Mononuclear cell (primary cell): ENCODE measurements around the gene RUNX3. TPM values are rescaled to one million over a fixed set of nuclear protein-coding genes. Genes with fewer than 3 reads are reported as not detected.

Source experiments
- H3K27me3 ChIP-seq: 2 replicates; pipeline ENCODE4 v1.6.0; 2011; ENCODE audit warnings: low read length, control low read depth; ENCODE audit not compliant: insufficient read depth
- H3K4me1 ChIP-seq: 2 replicates; pipeline ENCODE4 v1.5.1; 2011; ENCODE audit warnings: mild to moderate bottlenecking, low read length, control low read depth; ENCODE audit not compliant: insufficient read depth
- H3K4me3 ChIP-seq: 2 replicates; pipeline ENCODE4 v1.5.1; 2011; ENCODE audit warnings: mild to moderate bottlenecking, low read length, moderate library complexity
- H3K9me3 ChIP-seq: 2 replicates; pipeline ENCODE4 v1.5.1; 2011; ENCODE audit warnings: low read depth, mild to moderate bottlenecking, control low read depth, low read length
- total RNA-seq: library from RNA; depleted of rRNA; stranded (reverse); fragments of >200 nt; gene quantifications from one replicate; pipeline ENCODE4 v1.2.3, GENCODE V29; 2012

Gene RUNX3
- total RNA-seq, 1 donor = 76.4 TPM

DNA sequence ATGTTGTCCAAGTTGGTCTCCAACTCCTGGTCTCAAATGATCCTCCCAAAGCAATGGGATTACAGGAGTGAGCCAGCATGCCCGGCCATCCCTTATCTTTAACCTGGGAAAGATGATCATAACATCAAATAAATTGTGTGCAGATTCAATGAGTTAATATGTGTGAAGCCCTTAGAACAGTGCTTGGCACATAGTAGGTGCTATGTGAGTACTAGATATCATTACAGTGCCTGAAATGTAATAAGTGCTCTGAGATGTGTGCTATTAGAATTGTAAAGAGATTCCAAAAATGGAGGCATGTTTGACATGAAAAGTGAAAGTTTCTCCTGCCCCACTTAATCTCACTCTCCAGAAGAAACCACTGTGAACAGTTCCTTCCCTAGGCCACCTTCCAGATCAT is 71.8 kb downstream of the RUNX3 start:
- H3K4me1 ChIP-seq = peaks cover 14% of the 10 kb centered on the region
- H3K9me3 ChIP-seq = no peaks in the 10 kb centered on the region
- H3K27me3 ChIP-seq = no peaks in the 10 kb centered on the region
- no peak overlapping the region for H3K4me3 ChIP-seq

GRCh38 chr1:24857507-24858133 is 72.5 kb downstream of the RUNX3 start:
- Histone ChIP-seq H3K27me3 (no peaks in the 10 kb centered on the region), H3K9me3 (no peaks in the 10 kb centered on the region), H3K4me3 (no peak overlapping the region), H3K4me1 (peaks cover 12% of the 10 kb centered on the region)

DNA sequence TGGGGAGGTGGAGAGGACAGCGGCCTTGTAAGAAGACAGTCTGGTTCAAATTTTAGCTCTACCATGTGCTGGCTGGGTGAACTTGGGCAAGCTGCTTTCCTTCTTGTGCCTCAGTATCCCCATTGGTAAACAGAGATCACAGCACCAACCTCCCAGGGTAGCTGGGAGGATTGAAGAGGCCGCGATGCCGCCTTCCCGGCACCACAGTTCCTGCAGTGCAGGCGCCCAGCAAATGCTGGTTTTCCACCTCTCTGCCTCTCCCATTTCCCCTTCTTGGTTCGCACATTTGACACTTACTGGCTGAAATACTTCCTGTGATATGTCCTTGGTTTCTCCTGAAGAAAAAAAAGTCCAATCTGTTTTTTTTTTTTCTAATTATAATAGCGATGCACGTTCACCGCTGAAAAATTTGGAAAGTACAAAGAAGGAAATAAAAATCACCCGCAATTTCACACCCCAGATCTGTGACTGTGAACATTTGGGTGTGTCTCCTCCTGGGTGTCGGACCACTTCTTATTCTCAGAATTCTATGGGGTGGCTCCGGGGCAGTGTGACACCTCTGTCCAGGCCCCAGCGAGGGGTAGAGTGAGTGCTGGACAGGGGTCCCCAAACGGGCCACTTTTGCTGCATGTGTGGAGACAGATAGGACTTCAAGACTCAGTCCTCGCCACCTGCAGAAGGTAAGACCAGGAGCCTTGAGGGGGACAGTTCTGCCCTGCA is 73.1 kb downstream of the RUNX3 start:
- Histone ChIP-seq H3K4me1 (peaks cover 12% of the 10 kb centered on the region), H3K9me3 (no peaks in the 10 kb centered on the region), H3K27me3 (no peaks in the 10 kb centered on the region), H3K4me3 (no peak overlapping the region)

DNA sequence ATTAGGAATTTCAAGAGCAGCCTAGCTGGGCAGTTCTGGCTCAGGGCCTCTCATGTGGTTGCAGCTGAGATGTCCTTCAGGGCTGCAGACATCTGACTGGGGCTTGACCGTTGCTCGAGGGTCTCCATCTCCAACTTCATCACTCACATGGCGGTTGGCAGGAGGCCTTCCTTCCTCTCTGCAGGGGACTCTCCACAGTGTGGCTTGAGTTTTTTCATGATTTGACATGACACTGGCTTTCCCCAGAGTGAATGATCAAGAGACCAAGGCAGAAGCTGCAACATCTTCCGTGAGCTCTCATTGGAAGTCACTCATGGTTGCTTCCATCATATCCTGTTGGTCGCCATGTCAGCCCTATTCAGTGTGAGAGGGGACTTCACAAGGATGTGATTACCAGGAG is 74.6 kb downstream of the RUNX3 start:
- Histone ChIP-seq H3K4me3 (no peak overlapping the region), H3K27me3 (no peaks in the 10 kb centered on the region), H3K4me1 (peaks cover 12% of the 10 kb centered on the region), H3K9me3 (no peaks in the 10 kb centered on the region)

DNA sequence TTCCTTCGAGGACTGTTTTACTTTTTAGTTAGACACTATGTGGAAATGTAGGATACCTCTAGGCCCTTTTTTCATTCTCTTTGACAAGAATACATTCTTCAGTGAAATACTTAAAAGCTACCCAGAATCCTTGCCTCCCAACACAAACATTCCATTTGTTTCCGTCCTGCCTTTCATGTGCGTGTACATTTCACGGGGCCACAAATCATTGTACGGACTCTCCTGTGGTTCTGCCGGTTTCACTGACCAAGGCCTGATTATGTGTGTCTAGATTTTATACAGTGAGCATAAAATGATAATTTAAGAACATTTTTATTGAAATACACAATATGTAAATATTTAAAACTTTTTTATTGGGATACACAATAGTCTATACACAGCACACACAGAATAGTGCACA is 76.4 kb downstream of the RUNX3 start:
- Histone ChIP-seq H3K9me3 (no peaks in the 10 kb centered on the region), H3K4me3 (no peak overlapping the region), H3K27me3 (no peaks in the 10 kb centered on the region), H3K4me1 (peaks cover 25% of the 10 kb centered on the region)

DNA sequence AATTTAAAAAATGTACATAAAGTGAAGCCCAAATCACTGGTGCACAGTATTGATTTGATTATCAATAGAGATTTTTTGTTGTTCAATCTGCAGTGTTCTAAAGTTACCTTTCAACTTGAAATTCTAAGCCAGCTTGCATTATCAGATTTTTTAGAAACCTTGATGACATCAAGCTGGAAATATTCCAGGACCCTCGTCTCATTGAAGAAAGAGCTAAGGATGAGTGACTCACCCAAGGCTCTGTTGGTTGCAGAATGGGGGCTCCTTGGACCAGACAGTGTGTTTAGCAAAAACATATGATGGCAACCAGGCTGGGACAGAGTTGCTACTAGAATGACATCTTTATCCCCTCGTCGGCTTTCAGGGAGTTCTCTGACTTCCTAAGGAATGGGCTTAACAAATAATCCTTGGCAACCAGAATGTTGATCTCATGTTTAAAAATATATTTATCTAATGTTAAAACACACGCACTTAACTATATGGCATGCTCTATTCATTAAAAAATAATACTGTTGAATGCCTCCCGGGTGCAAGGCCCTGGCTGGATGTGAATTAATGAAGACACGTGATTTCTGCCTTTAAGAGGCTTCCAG is 79.7 kb downstream of the RUNX3 start:
- H3K9me3 ChIP-seq = no peaks in the 10 kb centered on the region
- H3K4me1 ChIP-seq = peaks cover 35% of the 10 kb centered on the region
- no peak overlapping the region for H3K4me3 ChIP-seq
- no peaks in the 10 kb centered on the region for H3K27me3 ChIP-seq

DNA sequence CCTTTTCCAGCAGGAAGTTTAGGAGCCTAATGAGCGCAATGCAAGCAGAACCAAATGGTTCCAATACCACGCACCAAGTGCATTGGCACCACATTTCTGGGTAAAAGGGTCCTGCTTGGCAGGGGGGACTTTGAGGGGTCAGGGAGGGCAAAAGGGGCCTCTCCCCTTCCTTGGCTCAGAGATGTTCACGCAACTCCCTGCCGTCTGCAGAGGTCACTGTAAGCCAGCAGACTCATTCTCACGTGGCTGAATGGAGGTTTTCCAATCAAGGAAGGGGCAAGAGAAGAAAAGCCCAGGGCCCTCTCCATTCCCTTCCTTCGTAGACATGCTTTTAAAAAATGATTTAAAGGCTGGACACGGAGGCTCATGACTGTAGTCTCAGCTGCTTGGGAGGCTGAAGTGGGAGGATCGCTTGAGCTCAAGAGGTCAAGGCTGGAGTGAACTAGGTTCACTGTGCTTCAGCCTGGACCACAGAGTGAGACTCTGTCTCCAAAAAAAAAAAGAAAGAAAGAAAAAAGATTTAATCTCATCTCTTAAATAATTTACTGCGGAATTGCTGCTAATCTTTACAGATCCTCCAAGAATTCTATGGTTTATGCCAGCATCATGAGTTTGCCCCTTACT is 80.3 kb downstream of the RUNX3 start:
- Histone ChIP-seq H3K4me3 (no peak overlapping the region), H3K9me3 (no peaks in the 10 kb centered on the region), H3K27me3 (no peaks in the 10 kb centered on the region), H3K4me1 (peaks cover 35% of the 10 kb centered on the region)

Other genes starting within 250 kb of the RUNX3 start
- 42.8 TPM for gene CLIC4, start 184.8 kb downstream of the RUNX3 start, total RNA-seq